22Rv1 (cell line): Measurements from ENCODE around the gene ANKRD63.

Experiments used
- ZFX ChIP-seq: fragments of 450-650 bp; IDR thresholded peaks from 2 replicates; pipeline ENCODE4 v1.6.1; 2017; ENCODE audit warnings: antibody characterized with exemption, borderline replicate concordance
- TF ChIP-seq, protein P1 (sequence below): fragments of 450-650 bp; IDR thresholded peaks from 2 replicates; pipeline ENCODE4 v1.5.1; 2017; ENCODE audit warnings: mild to moderate bottlenecking

DNA sequence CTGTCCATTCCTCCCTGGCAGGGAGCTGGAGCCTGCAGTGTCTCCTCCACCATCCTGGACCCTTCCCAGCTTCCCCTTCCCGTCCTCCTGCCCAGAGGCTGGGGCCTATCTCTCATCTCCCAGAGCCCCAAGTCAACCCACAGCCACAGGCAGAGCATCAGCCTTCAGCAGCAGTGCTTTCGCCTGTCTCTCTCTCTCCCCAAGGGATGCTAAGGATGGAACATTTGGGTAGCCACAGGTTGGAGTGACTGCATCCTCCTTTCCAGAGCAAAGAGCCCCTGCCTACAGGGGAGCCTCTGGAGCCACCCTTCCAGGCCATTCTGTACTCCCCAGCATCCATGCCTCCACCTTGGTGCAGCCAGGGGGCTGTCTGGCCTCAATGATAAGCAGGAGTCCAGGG lies 20.7 kb upstream of the ANKRD63 start:
- TF ChIP-seq, protein P1, sequence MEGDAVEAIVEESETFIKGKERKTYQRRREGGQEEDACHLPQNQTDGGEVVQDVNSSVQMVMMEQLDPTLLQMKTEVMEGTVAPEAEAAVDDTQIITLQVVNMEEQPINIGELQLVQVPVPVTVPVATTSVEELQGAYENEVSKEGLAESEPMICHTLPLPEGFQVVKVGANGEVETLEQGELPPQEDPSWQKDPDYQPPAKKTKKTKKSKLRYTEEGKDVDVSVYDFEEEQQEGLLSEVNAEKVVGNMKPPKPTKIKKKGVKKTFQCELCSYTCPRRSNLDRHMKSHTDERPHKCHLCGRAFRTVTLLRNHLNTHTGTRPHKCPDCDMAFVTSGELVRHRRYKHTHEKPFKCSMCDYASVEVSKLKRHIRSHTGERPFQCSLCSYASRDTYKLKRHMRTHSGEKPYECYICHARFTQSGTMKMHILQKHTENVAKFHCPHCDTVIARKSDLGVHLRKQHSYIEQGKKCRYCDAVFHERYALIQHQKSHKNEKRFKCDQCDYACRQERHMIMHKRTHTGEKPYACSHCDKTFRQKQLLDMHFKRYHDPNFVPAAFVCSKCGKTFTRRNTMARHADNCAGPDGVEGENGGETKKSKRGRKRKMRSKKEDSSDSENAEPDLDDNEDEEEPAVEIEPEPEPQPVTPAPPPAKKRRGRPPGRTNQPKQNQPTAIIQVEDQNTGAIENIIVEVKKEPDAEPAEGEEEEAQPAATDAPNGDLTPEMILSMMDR, result no peak
- no peak for TF ChIP-seq ZFX
